Endothelial cell of umbilical vein (primary cell): ENCODE data around the gene PRG2. TPM values are rescaled to one million over a fixed set of nuclear protein-coding genes. Genes with fewer than 3 reads are reported as not detected.

ENCODE experiments used
- BruUV-seq: library from RNA; stranded (reverse); fragments of 400-500 nt; replicated peaks from 2 replicates; lab custom pipeline; 2021; lab: Mats Ljungman, UMichigan
- CTCF ChIA-PET: fragments of 300-600, 350-600 bp; sonication (Branson Sonifier 250); formaldehyde crosslinking; loops from one replicate; lab custom pipeline; 2021; ENCODE audit warnings: antibody characterized with exemption, inconsistent platforms; lab: Charles Lee
- POLR2A ChIA-PET: fragments of 300-600, 350-600 bp; sonication (Branson Sonifier 250); formaldehyde crosslinking; loops from one replicate; lab custom pipeline; 2021; ENCODE audit warnings: antibody characterized with exemption, inconsistent platforms; lab: Charles Lee
- DNase-seq: peaks from one replicate; pipeline ENCODE4 v3.0.0-alpha.2; 2011; ENCODE audit warnings: low read depth, low spot score
- FAIRE-seq: peaks from 2 replicates; lab custom pipeline; 2011; peaks lifted over from hg19 to GRCh38; lab: Jason Lieb, UNC
- H2AFZ ChIP-seq: 2 replicates; pipeline ENCODE4 v1.6.0; 2012; ENCODE audit warnings: low read depth, low read length, control low read depth, inconsistent platforms
- H3K27ac ChIP-seq: 2 replicates; pipeline ENCODE4 v1.5.1; 2011; ENCODE audit warnings: low read depth, mild to moderate bottlenecking, control low read depth, low read length, moderate library complexity; ENCODE audit not compliant: insufficient read depth
- H3K27me3 ChIP-seq, 2 experiments: 2 replicates each; pipeline versions ENCODE4 v1.6.0 to v1.6.1; 2011; ENCODE audit warnings: low read length in 2 of 2, mixed read lengths in 1 of 2; ENCODE audit not compliant: control insufficient read depth in 2 of 2, insufficient read depth in 2 of 2
- H3K36me3 ChIP-seq, 2 experiments: 2 replicates in 1 of 2; 3 replicates in 1 of 2; pipeline ENCODE4 v1.5.1; 2011; ENCODE audit warnings: low read length in 2 of 2, mild to moderate bottlenecking in 1 of 2, moderate library complexity in 1 of 2; ENCODE audit not compliant: control insufficient read depth in 2 of 2, insufficient read depth in 2 of 2; ENCODE audit errors: extremely low read depth in 1 of 2
- H3K4me1 ChIP-seq: 3 replicates; pipeline ENCODE4 v1.5.1; 2011; ENCODE audit warnings: mild to moderate bottlenecking, low read length; ENCODE audit not compliant: control insufficient read depth, insufficient read depth; ENCODE audit errors: extremely low read depth
- H3K4me2 ChIP-seq: 2 replicates; pipeline ENCODE4 v1.6.1; 2011; ENCODE audit warnings: low read length, control low read depth, mixed read lengths; ENCODE audit not compliant: insufficient read depth
- H3K4me3 ChIP-seq, 3 experiments: fragments of 200-600 bp in 1 of 3; sonication (generic), shearing (Covaris generic) in 1 of 3; replicated peaks in 1 of 3; 2 replicates each; pipeline ENCODE4 v1.5.1; 2011 to 2016; ENCODE audit warnings: control low read depth in 3 of 3, low read length in 3 of 3, mild to moderate bottlenecking in 2 of 3, inconsistent platforms in 1 of 3, low read depth in 1 of 3, moderate library complexity in 1 of 3; ENCODE audit not compliant: insufficient read depth in 1 of 3
- H3K79me2 ChIP-seq: 2 replicates; pipeline ENCODE4 v1.6.0; 2012; ENCODE audit warnings: low read length, inconsistent platforms; ENCODE audit not compliant: control insufficient read depth, insufficient read depth
- H3K9ac ChIP-seq: replicated peaks from 2 replicates; pipeline ENCODE3; 2011; ENCODE audit warnings: low read length, control low read depth; ENCODE audit not compliant: insufficient read depth; ENCODE audit errors: extremely low read depth
- H3K9me1 ChIP-seq: replicated peaks from 3 replicates; pipeline ENCODE4 v1.6.0; 2011; ENCODE audit warnings: mild to moderate bottlenecking, low read length; ENCODE audit not compliant: control insufficient read depth, insufficient read depth; ENCODE audit errors: extremely low read depth
- H3K9me3 ChIP-seq: replicated peaks from 2 replicates; pipeline ENCODE4 v1.5.1; 2012; ENCODE audit warnings: low read length, inconsistent platforms; ENCODE audit not compliant: control insufficient read depth, insufficient read depth
- H4K20me1 ChIP-seq: replicated peaks from 2 replicates; pipeline ENCODE3; 2011; ENCODE audit warnings: mild to moderate bottlenecking, low read length; ENCODE audit not compliant: control insufficient read depth, insufficient read depth; ENCODE audit errors: extremely low read depth
- CTCF ChIP-seq, 2 donors: IDR thresholded peaks; 1 replicate in 1 of 2; 2 replicates in 1 of 2; pipeline ENCODE4 v1.5.1; 2011; ENCODE audit warnings: low read length in 2 of 2, mild to moderate bottlenecking in 2 of 2, moderate library complexity in 2 of 2, control low read depth in 1 of 2, inconsistent platforms in 1 of 2, low read depth in 1 of 2; ENCODE audit not compliant: insufficient read depth in 1 of 2; ENCODE audit errors: extremely low read depth in 1 of 2
- EZH2 ChIP-seq: IDR thresholded peaks from 2 replicates; pipeline ENCODE4 v1.6.1; 2012; ENCODE audit warnings: borderline replicate concordance, low read depth, mild to moderate bottlenecking, moderate library complexity, low read length, inconsistent platforms; ENCODE audit not compliant: severe bottlenecking
- FOS ChIP-seq: IDR thresholded peaks from 2 replicates; pipeline ENCODE4 v1.6.1; 2011; ENCODE audit warnings: mild to moderate bottlenecking, low read length, moderate library complexity, borderline replicate concordance; ENCODE audit not compliant: insufficient read depth
- GATA2 ChIP-seq: IDR thresholded peaks from 2 replicates; pipeline ENCODE4 v1.7.0; 2011; ENCODE audit warnings: low read depth, mild to moderate bottlenecking, moderate library complexity, mixed read lengths, low read length; ENCODE audit not compliant: insufficient read length, insufficient read depth
- JUN ChIP-seq: IDR thresholded peaks from 2 replicates; pipeline ENCODE4 v1.6.1; 2011; ENCODE audit warnings: borderline replicate concordance, low read depth; ENCODE audit not compliant: insufficient read length, insufficient read depth
- MAX ChIP-seq: IDR thresholded peaks from 2 replicates; pipeline ENCODE4 v1.6.1; 2011; ENCODE audit not compliant: insufficient read depth, insufficient read length
- MYC ChIP-seq: IDR thresholded peaks from one replicate; pipeline ENCODE4 v1.6.1; 2011; ENCODE audit warnings: mild to moderate bottlenecking, low read depth, low read length
- POLR2A ChIP-seq: IDR thresholded peaks from 2 replicates; pipeline ENCODE4 v1.6.1; 2012; ENCODE audit warnings: low read depth, mild to moderate bottlenecking, control low read depth, low read length
- POLR2AphosphoS5 ChIP-seq: IDR thresholded peaks from 2 replicates; pipeline ENCODE4 v1.6.1; 2012; ENCODE audit warnings: low read depth, mild to moderate bottlenecking, control low read depth, low read length, moderate library complexity; ENCODE audit not compliant: insufficient read depth
- dilution Hi-C: fragments of 300-500 bp; cut with MboI; formaldehyde crosslinking; loops from one replicate; pipeline ENCODE4 v1.15.0; 2019; ENCODE audit warnings: low sequenced_read_pairs; ENCODE audit not compliant: extremely low pct_ligation_motif_present
- intact Hi-C: fragments of 100-400 bp; cut with micrococcal nuclease; formaldehyde crosslinking; loops from one replicate; pipeline ENCODE4 v1.10.0; 2022
- polyA plus RNA-seq, 4 experiments: library from polyadenylated mRNA; depleted of rRNA in 3 of 4; stranded (reverse) in 3 of 4; unstranded in 1 of 4; fragments of >200 nt; gene quantifications; 2 replicates each; pipeline versions ENCODE4 v1.2.1 to v1.2.3, GENCODE V29; 2011 to 2012; ENCODE audit warnings: missing spikeins in 1 of 4
- total RNA-seq: library from RNA; stranded (reverse); gene quantifications from 2 replicates; pipeline ENCODE4 v1.2.3, GENCODE V29; 2021

PRG2 gene
- total and polyA plus RNA-seq, 2 donors (not counting 3 experiments of a cell fraction or from before 2014, with no cell fraction given), result 0.08 to 0.55 TPM

GRCh38 chr11:57391539-57391938 lies 1.1 kb upstream of the PRG2 start:
- FAIRE-seq (no peak), DNase-seq (no peak)
- Histone ChIP-seq H3K27ac (no peak overlapping the region), H3K27me3 (peaks cover 5% of the 10 kb centered on the region in 2 experiments), H3K36me3 (no peaks in the 10 kb centered on the region), H3K9me3 (no peaks in the 10 kb centered on the region), H3K9ac (no peak overlapping the region), H3K4me1 (no peaks in the 10 kb centered on the region), H3K9me1 (no peaks in the 10 kb centered on the region), H4K20me1 (no peaks in the 10 kb centered on the region), H2AFZ (no peak overlapping the region), H3K4me3 (no peak overlapping the region), H3K79me2 (no peaks in the 10 kb centered on the region), H3K4me2 (no peak overlapping the region)
- intact Hi-C loops (no loop called here), dilution Hi-C loops (no loop called here)
- ChIA-PET POLR2A (no interaction called here), CTCF (interaction anchor here (1.0 kb wide), 1 partner anchor 67 kb away, joined by 3 read pairs; no protein-coding TSS in a partner anchor)
- TF ChIP-seq MAX (no peak), CTCF (IDR thresholded peaks at IDR 0.05; ENCODE audit: extremely low read depth in 1 of 2, insufficient read depth in 1 of 2, low read depth in 1 of 2, low read length in 2 of 2) (no peak), POLR2A (no peak), EZH2 (no peak), MYC (no peak), JUN (no peak), GATA2 (no peak), POLR2AphosphoS5 (no peak), FOS (no peak)
- BruUV-seq, result no TSS peak
